ENCODE results near the gene FAM193A. TPM values are rescaled to one million over a fixed set of nuclear protein-coding genes. Genes with fewer than 3 reads are reported as not detected.
"Not testable (repeated sequence)": the region's sequence is repeated elsewhere in the genome, so short reads cannot be mapped to it uniquely, and the experiment has no call there.

Gene FAM193A
- total RNA-seq, 1 donor from 2014 or later: 14.6 TPM

DNA sequence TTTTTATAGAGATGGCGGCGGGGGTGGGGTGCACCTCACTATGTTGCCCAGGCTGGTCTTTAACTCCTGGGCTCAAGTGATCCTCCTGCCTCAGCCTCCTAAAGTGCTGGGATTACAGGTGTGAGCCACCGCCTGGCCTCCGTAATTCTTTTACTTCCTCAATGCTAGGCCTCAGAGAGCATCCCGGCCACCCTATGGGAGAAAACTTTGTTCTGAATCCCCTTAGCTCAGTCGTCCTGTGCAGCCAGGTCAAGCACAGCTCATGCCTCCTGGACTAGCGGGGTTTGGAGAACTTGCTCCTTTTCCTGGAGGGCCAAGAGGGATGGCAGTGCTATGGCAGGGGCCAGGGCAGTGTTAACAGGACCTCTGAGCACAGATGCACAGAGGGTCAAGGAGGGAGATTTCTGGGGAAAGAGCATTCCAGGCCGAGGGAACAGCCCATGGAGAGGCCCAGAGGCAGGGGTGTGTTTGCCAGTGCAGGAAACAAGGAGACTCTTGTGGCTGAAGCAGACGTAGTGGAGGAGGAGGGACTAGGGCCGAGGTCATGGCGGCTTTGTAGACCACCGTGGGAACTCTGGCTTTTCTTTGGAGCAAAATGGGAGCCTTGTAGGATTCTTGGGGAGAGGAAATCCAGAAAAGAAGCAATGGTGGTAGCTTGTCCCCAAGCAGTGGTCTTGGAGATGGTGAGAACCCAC is 229.5 kb downstream of the FAM193A start:
- H3K4me3 ChIP-seq (ENCODE audit: low read depth, low read length): no peak overlapping the region
- TF ChIP-seq, protein P1, sequence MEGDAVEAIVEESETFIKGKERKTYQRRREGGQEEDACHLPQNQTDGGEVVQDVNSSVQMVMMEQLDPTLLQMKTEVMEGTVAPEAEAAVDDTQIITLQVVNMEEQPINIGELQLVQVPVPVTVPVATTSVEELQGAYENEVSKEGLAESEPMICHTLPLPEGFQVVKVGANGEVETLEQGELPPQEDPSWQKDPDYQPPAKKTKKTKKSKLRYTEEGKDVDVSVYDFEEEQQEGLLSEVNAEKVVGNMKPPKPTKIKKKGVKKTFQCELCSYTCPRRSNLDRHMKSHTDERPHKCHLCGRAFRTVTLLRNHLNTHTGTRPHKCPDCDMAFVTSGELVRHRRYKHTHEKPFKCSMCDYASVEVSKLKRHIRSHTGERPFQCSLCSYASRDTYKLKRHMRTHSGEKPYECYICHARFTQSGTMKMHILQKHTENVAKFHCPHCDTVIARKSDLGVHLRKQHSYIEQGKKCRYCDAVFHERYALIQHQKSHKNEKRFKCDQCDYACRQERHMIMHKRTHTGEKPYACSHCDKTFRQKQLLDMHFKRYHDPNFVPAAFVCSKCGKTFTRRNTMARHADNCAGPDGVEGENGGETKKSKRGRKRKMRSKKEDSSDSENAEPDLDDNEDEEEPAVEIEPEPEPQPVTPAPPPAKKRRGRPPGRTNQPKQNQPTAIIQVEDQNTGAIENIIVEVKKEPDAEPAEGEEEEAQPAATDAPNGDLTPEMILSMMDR (conservative IDR thresholded peaks at IDR 0.05; ENCODE audit: low read depth, low read length): no peak
- no peak for DNase-seq (ENCODE audit: low read depth)

DNA sequence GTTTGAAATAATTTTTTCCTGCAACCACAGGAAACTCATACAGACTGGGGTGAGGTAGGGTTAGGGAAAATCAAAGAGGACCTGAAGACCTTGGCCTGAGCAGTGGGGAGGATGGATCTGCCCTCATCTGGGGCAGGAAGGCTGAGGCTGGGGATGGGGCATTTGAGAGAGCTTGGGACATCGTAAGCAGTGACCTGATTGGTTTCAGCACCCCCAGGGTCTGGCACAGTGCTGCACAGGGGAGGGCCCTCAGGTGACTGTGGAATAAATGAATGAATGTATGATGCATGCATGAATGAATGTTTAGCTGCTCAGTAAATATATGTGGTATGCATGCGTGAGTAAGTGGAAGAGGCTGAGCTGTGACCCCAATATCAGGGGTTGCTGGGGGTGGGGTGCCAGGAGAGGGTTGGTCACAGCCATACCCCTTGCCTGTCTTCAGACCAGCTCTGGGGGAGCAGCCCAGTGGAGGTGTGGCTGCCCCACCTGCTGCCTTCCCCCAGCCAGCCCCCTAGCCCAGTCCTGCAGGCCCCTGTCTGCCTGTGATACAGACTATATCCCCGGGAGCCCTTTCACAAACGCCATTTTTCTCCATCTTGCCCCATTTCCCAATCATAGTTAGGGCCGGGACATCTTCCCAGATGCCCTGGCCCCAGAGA is 230.7 kb downstream of the FAM193A start:
- TF ChIP-seq, protein P1 (conservative IDR thresholded peaks at IDR 0.05; ENCODE audit: low read depth, low read length): no peak
- no peak overlapping the region for H3K4me3 ChIP-seq (ENCODE audit: low read depth, low read length)
- DNase-seq (ENCODE audit: low read depth): no peak

DNA sequence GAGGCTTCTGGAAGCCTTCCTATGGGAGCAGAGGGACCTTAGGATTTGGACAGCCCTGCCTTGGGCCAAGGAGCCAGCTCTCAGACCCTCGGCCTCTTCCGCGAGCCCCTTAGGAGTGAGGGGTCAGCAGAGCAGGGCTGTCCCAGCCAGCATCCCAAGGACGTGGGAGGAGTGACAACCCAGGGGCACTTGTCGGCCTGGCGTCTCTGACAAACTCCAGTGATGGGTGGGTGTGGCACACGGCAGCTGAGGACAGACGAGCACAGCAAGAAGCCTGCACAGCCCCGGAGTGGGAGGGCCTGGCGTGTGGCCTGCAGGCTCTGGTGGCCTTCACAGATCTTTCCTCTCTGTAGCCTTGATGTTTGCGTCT is 231.2 kb downstream of the FAM193A start:
- H3K4me3 ChIP-seq (ENCODE audit: low read depth, low read length): no peak overlapping the region
- TF ChIP-seq, protein P1 (conservative IDR thresholded peaks at IDR 0.05; ENCODE audit: low read depth, low read length): no peak
- DNase-seq (ENCODE audit: low read depth): no peak

DNA sequence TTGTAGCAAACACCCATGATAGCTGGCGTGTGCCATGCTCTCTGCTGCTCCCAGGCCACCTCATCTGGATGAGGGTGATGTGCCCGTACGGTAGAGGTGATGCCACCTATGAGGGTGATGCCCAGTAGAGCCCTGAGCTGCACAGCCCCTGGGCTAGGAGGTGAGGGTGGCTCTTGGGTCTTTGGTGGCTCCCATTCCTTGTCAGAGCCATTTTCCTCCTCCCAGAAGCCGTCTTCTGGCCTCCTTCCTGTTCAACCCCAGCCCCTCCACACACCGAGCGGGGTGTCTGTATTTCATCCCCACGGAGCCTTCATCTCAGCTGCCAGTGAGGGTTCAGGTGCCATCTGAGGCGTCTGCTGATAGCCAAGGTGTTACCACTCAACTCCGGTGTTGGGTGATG is 231.7 kb downstream of the FAM193A start:
- no peak overlapping the region for H3K4me3 ChIP-seq (ENCODE audit: low read depth, low read length)
- DNase-seq (ENCODE audit: low read depth): no peak
- TF ChIP-seq, protein P1 (conservative IDR thresholded peaks at IDR 0.05; ENCODE audit: low read depth, low read length): no peak

DNA sequence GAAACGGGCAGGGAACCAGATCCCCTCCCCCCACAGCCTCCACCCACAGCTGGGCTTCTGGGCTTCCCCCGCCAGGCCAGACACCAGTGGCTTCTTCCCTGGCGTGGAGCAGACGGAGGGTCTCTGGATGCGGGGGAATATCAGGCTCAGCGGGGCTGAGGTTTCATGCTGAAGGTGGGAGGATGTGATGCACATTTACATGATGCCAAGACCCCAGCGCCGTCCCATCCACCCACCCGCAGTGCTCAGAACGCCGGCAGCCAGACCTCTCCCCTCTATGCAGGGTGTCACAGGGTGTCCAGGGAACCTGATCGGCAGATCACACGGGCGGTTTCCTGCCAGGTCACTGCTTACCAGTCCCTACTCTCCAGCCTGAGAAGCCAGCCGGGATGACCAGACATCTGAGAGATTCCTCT is 232.5 kb downstream of the FAM193A start:
- TF ChIP-seq, protein P1 (conservative IDR thresholded peaks at IDR 0.05; ENCODE audit: low read depth, low read length): no peak
- H3K4me3 ChIP-seq (ENCODE audit: low read depth, low read length): no peak overlapping the region
- DNase-seq (ENCODE audit: low read depth): no peak

DNA sequence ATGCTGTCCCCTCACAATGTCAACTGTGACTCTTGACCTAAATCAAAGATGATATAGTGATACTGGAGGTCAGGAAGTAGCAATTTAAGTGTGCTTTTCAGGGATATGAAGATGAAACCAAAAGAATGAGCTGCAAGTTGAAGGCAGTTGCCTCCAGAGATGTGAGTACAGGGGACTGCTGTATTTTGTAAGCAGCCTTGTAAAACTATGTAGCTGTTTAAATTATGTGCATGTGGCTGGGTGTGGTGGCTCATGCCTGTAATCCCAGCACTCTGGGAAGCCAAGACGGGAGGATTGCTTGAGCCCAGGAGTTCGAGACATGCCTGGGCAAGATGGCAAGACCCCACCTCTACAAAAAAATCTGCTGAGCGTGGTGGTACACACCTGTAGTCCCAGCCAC is 234.8 kb downstream of the FAM193A start:
- no peak overlapping the region for H3K4me3 ChIP-seq (ENCODE audit: low read depth, low read length)
- TF ChIP-seq, protein P1 (conservative IDR thresholded peaks at IDR 0.05; ENCODE audit: low read depth, low read length): no peak
- no peak for DNase-seq (ENCODE audit: low read depth)

DNA sequence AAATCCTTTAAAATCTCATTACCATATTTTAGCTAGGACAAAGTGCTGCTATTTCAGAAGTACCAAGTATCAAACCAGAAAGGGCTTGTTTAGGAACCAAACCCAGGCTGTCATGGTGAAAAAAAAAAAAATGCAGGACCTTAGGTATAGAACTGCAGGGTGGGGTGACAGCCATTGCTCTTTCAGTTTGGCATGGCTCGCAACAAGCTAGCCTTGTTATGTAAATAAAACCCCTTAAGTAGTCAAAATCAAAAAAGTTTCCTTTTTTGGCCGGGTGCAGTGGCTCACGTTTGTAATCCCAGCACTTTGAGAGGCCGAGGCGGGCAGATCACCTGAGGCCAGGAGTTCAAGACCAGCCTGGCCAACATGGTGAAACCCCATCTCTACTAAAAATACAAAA is 244.2 kb downstream of the FAM193A start:
- H3K4me3 ChIP-seq (ENCODE audit: low read depth, low read length); DNase-seq (ENCODE audit: low read depth): not testable (repeated sequence)

Measured in epithelial cell of proximal tubule (primary cell).